ENCODE measurements around the gene AP2A2. TPM values are rescaled to one million over a fixed set of nuclear protein-coding genes. Genes with fewer than 3 reads are reported as not detected.

The AP2A2 gene
- polyA plus RNA-seq, 3 donors: 5.7 to 61.0 (median 8.2) TPM

DNA sequence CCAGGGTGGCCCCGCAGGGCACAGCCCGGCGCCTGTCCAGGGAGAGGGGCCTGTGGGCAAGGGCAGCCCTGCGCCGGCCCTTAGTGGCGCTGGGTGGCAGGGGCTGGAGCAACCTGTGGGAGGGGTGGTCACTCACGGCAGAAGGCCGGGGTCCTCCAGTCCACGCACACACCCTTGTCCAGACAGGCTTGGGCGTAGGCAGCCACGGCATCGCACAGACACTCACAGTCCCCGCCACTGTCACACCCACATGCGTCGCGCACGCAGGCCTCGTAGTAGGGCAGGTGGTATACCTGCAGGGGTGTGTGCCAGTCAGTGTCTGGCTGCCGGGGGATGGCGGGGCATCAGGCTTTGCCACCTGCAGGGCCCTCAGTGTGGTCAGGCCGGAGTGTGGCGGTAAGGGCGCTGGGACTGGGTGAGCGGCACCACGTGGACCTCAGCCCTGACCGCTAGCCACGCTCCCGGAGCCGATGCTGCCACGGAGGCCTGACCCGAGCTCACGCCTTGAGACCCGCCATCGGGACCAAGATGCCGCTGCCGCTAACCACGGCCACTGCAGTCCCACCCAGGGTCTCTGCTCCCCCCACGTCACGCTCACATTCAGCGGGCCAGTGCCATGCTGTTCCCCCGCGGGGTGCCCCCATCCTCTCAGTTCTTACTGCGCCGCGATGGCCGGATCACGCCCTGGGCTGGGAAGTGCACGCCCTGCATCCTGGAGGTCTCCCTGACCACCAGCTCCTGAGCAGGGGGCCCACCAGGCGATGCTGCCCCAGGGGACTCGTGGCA lies 98.3 kb downstream of the AP2A2 start:
- H3K4me2 ChIP-seq (replicated peaks; ENCODE audit: extremely low read depth, low read length, poor library complexity, severe bottlenecking): no peak overlapping the region
- no peaks in the 10 kb centered on the region for H3K4me1 ChIP-seq (ENCODE audit: control insufficient read depth in 1 of 2, insufficient read depth in 2 of 2, low read length in 2 of 2)
- TF ChIP-seq, protein P1, sequence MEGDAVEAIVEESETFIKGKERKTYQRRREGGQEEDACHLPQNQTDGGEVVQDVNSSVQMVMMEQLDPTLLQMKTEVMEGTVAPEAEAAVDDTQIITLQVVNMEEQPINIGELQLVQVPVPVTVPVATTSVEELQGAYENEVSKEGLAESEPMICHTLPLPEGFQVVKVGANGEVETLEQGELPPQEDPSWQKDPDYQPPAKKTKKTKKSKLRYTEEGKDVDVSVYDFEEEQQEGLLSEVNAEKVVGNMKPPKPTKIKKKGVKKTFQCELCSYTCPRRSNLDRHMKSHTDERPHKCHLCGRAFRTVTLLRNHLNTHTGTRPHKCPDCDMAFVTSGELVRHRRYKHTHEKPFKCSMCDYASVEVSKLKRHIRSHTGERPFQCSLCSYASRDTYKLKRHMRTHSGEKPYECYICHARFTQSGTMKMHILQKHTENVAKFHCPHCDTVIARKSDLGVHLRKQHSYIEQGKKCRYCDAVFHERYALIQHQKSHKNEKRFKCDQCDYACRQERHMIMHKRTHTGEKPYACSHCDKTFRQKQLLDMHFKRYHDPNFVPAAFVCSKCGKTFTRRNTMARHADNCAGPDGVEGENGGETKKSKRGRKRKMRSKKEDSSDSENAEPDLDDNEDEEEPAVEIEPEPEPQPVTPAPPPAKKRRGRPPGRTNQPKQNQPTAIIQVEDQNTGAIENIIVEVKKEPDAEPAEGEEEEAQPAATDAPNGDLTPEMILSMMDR (IDR thresholded peaks at IDR 0.05): no peak
- peaks cover 0 to 3% (median 0%) of the 10 kb centered on the region in 3 donors for H3K27me3 Mint-ChIP-seq (ENCODE audit: low read depth in 3 of 3)
- H4K20me1 ChIP-seq (ENCODE audit: insufficient read depth, low read length): no peaks in the 10 kb centered on the region
- no peak overlapping the region for H3K27ac ChIP-seq (ENCODE audit: low read depth in 1 of 2, low read length in 2 of 2)
- H2AFZ ChIP-seq (ENCODE audit: insufficient read depth, low read depth, low read length, poor library complexity, severe bottlenecking): no peak overlapping the region
- H3K4me3 ChIP-seq (replicated peaks in 1 of 3; ENCODE audit: low read depth in 2 of 3, low read length in 3 of 3): no peak overlapping the region
- no peak overlapping the region for H3K4me3 Mint-ChIP-seq
- no peaks in the 10 kb centered on the region for H3K9me3 ChIP-seq (replicated peaks in 1 of 2; ENCODE audit: control insufficient read depth in 1 of 2, insufficient read depth in 1 of 2, low read length in 2 of 2)
- intact Hi-C loops (cut with micrococcal nuclease): no loop called here
- no peak overlapping the region for H3K9ac ChIP-seq (ENCODE audit: insufficient read depth, low read length, poor library complexity, severe bottlenecking)
- H3K27ac Mint-ChIP-seq: no peak overlapping the region
- WGBS (ENCODE audit: insufficient coverage): 97% methylated on average over 44 of the region's 50 CpGs
- no peaks in the 10 kb centered on the region for H3K9me3 Mint-ChIP-seq
- H3K36me3 Mint-ChIP-seq: no peaks in the 10 kb centered on the region
- DNase-seq: no peak
- H3K27me3 ChIP-seq (ENCODE audit: control insufficient read depth in 2 of 2, insufficient read depth in 2 of 2, low read length in 2 of 2): no peaks in the 10 kb centered on the region
- no peaks in the 10 kb centered on the region for H3K36me3 ChIP-seq (replicated peaks in 1 of 2; ENCODE audit: control insufficient read depth in 1 of 2, insufficient read depth in 2 of 2, low read length in 2 of 2)
- no peaks in the 10 kb centered on the region for H3K4me1 Mint-ChIP-seq
- H3K79me2 ChIP-seq (ENCODE audit: insufficient read depth, low read length): no peaks in the 10 kb centered on the region

DNA sequence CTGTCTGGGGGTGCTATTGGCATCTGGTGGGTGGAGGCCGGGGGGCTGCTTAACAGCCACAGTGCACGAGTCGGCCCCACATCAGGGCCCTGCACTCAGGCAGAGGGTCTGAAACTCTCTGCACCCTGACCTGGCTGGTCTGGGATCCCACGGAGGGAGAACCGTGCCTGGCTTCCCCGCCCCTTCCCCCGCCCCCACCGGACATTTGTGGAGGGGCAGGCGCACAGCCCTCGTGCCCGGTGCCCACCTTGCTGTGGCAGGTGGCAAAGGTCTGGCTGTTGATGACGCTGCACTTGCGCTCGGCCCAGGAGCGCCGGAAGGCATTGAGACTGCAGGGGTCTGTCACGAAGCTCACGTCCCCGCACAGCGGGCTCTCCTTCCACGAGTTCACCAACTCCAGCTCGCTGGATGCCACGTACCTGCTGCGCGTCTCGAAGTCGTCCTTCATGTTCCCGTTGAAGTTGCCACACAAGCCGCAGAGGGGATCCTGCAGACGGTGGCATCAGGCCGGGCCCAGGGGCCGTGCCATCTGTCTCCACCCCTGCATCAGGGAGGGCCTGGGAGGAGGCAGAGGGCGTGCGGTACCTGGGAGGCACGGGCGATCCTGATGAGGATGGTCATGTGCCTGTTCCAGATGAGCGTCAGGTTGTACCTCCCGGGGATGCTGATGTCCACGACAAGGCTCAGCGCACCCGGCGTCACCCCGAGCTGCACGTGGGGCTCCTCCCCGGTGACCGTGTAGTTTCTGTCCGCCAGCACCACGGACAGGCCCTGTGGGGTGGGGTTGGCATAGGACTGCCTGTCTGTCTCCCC lies 99.1 kb downstream of the AP2A2 start:
- H3K9ac ChIP-seq (ENCODE audit: insufficient read depth, low read length, poor library complexity, severe bottlenecking): no peak overlapping the region
- no peaks in the 10 kb centered on the region for H3K36me3 ChIP-seq (replicated peaks in 1 of 2; ENCODE audit: control insufficient read depth in 1 of 2, insufficient read depth in 2 of 2, low read length in 2 of 2)
- H3K79me2 ChIP-seq (ENCODE audit: insufficient read depth, low read length): no peaks in the 10 kb centered on the region
- H2AFZ ChIP-seq (ENCODE audit: insufficient read depth, low read depth, low read length, poor library complexity, severe bottlenecking): no peak overlapping the region
- H3K27ac ChIP-seq (ENCODE audit: low read depth in 1 of 2, low read length in 2 of 2): no peak overlapping the region
- H3K4me2 ChIP-seq (replicated peaks; ENCODE audit: extremely low read depth, low read length, poor library complexity, severe bottlenecking): no peak overlapping the region
- Mint-ChIP-seq H3K9me3 (no peaks in the 10 kb centered on the region), H3K27ac (no peak overlapping the region), H3K4me3 (no peak overlapping the region), H3K36me3 (no peaks in the 10 kb centered on the region), H3K4me1 (no peaks in the 10 kb centered on the region), H3K27me3 (ENCODE audit: low read depth in 3 of 3) (peaks cover 0 to 3% (median 0%) of the 10 kb centered on the region in 3 donors)
- H3K4me3 ChIP-seq (replicated peaks in 1 of 3; ENCODE audit: low read depth in 2 of 3, low read length in 3 of 3): no peak overlapping the region
- 92% methylated on average over 47 of the region's 48 CpGs for WGBS (ENCODE audit: insufficient coverage)
- intact Hi-C loops (cut with micrococcal nuclease): no loop called here
- no peaks in the 10 kb centered on the region for H3K4me1 ChIP-seq (ENCODE audit: control insufficient read depth in 1 of 2, insufficient read depth in 2 of 2, low read length in 2 of 2)
- H3K9me3 ChIP-seq (replicated peaks in 1 of 2; ENCODE audit: control insufficient read depth in 1 of 2, insufficient read depth in 1 of 2, low read length in 2 of 2): no peaks in the 10 kb centered on the region
- TF ChIP-seq, protein P1 (IDR thresholded peaks at IDR 0.05): no peak
- no peaks in the 10 kb centered on the region for H3K27me3 ChIP-seq (ENCODE audit: control insufficient read depth in 2 of 2, insufficient read depth in 2 of 2, low read length in 2 of 2)
- no peak for DNase-seq
- H4K20me1 ChIP-seq (ENCODE audit: insufficient read depth, low read length): no peaks in the 10 kb centered on the region

Data from CD14-positive monocyte (primary cell).